ENCODE data around the gene DIAPH2. TPM values are rescaled to one million over a fixed set of nuclear protein-coding genes. Genes with fewer than 3 reads are reported as not detected.

The DIAPH2 gene
- total and polyA plus RNA-seq, 9 of the 15 experiments (the other 6 are each of a cell fraction or from before 2014, with no cell fraction given), result 0.01 to 0.18 (median 0.07) TPM; not detected in 1

DNA sequence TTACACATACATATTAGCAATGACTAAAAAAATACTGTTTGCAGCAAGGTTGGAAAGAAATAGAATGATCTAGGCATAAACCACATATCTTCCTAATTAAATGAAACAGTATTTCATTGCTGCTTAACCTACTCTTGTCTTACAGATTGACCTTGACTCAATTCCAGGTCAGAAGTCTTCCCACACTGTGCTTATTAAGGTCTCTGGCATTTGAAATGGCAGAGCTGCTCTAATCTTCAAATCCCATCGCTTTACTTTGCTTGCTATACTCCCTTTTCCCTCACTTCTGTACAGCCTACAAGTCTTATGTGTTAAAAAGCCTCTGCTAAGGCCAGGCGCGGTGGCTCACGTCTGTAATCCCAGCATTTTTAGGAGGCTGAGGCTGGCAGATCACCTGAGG lies 623.5 kb downstream of the DIAPH2 start:
- intact Hi-C loops (cut with micrococcal nuclease) (no loop called here), in situ Hi-C loops (cut with MboI) (no loop called here)
- H3K27me3 ChIP-seq (ENCODE audit: control insufficient read depth in 2 of 2, insufficient read depth in 2 of 2, low read length in 2 of 2), result no peaks in the 10 kb centered on the region
- H3K36me3 ChIP-seq (ENCODE audit: control insufficient read depth, insufficient read depth, low read length), result no peaks in the 10 kb centered on the region
- no peaks in the 10 kb centered on the region for H3K4me1 ChIP-seq (replicated peaks in 1 of 2; ENCODE audit: control insufficient read depth in 2 of 2, insufficient read depth in 2 of 2, low read length in 2 of 2)
- H2AFZ ChIP-seq (ENCODE audit: low read depth, low read length), result no peak overlapping the region
- ChIA-PET POLR2A (no interaction called here), CTCF (ENCODE audit: low intra/inter-chr PET ratio) (no interaction called here)
- FAIRE-seq (no peak), ATAC-seq (no peak), DNase-seq (ENCODE audit: extremely low read depth in 1 of 4, low spot score in 3 of 4) (no peak)
- H3K9me3 ChIP-seq (replicated peaks; ENCODE audit: control insufficient read depth, insufficient read depth, low read depth, low read length), result no peaks in the 10 kb centered on the region
- H3K9me1 ChIP-seq (ENCODE audit: control insufficient read depth, insufficient read depth, low read length), result no peaks in the 10 kb centered on the region
- H3K79me2 ChIP-seq (ENCODE audit: control insufficient read depth, insufficient read depth, low read length), result no peaks in the 10 kb centered on the region
- H3K9ac ChIP-seq (ENCODE audit: insufficient read depth in 1 of 2, low read depth in 2 of 2, low read length in 2 of 2), result no peak overlapping the region
- 20% methylated on average over 1 of the region's 4 CpGs for whole genome bisulfite sequencing (ENCODE audit: insufficient coverage, low coverage, missing lambda C conversion rate)
- H3K4me3 ChIP-seq, result no peak overlapping the region
- no peak overlapping the region for H3K27ac ChIP-seq (ENCODE audit: extremely low read depth, low read depth, low read length)
- H3K4me2 ChIP-seq (ENCODE audit: insufficient read depth, low read length), result no peak overlapping the region
- no TSS peak for BruUV-seq (replicated peaks)
- H4K20me1 ChIP-seq (replicated peaks; ENCODE audit: control insufficient read depth, insufficient read depth, low read length), result no peaks in the 10 kb centered on the region
- TF ChIP-seq PRPF4 (IDR thresholded peaks at IDR 0.05; ENCODE audit: insufficient read depth, low read depth, low read length, poor library complexity, severe bottlenecking) (no peak), BRD9 (IDR thresholded peaks at IDR 0.05; ENCODE audit: low read depth, partially characterized antibody) (no peak), SIN3B (IDR thresholded peaks at IDR 0.05; ENCODE audit: low read depth) (no peak), ZNF696 (CRISPR knock-in tag; conservative IDR thresholded peaks at IDR 0.05) (no peak), LCOR (CRISPR knock-in tag; IDR thresholded peaks at IDR 0.05) (no peak), TAL1 (IDR thresholded peaks at IDR 0.05) (no peak), PML (IDR thresholded peaks at IDR 0.05; ENCODE audit: low read length) (no peak), HMGN3 (IDR thresholded peaks at IDR 0.05; ENCODE audit: borderline replicate concordance, extremely low read depth, insufficient read length, low read depth, low read length) (no peak), SMAD4 (CRISPR knock-in tag; conservative IDR thresholded peaks at IDR 0.05) (no peak), RFX1 (IDR thresholded peaks at IDR 0.05) (no peak), FOXP4 (CRISPR knock-in tag; IDR thresholded peaks at IDR 0.05; ENCODE audit: borderline replicate concordance) (no peak), HDAC6 (IDR thresholded peaks at IDR 0.05; ENCODE audit: low read depth, low read length) (no peak), NFE2 (IDR thresholded peaks at IDR 0.05; ENCODE audit: low read depth) (no peak)
- TF ChIP-seq, protein P1, sequence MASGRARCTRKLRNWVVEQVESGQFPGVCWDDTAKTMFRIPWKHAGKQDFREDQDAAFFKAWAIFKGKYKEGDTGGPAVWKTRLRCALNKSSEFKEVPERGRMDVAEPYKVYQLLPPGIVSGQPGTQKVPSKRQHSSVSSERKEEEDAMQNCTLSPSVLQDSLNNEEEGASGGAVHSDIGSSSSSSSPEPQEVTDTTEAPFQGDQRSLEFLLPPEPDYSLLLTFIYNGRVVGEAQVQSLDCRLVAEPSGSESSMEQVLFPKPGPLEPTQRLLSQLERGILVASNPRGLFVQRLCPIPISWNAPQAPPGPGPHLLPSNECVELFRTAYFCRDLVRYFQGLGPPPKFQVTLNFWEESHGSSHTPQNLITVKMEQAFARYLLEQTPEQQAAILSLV (tag; IDR thresholded peaks at IDR 0.05), result no peak
- TF ChIP-seq, protein P2, sequence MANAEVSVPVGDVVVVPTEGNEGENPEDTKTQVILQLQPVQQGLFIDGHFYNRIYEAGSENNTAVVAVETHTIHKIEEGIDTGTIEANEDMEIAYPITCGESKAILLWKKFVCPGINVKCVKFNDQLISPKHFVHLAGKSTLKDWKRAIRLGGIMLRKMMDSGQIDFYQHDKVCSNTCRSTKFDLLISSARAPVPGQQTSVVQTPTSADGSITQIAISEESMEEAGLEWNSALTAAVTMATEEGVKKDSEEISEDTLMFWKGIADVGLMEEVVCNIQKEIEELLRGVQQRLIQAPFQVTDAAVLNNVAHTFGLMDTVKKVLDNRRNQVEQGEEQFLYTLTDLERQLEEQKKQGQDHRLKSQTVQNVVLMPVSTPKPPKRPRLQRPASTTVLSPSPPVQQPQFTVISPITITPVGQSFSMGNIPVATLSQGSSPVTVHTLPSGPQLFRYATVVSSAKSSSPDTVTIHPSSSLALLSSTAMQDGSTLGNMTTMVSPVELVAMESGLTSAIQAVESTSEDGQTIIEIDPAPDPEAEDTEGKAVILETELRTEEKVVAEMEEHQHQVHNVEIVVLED (CRISPR knock-in tag; IDR thresholded peaks at IDR 0.05), result no peak
